Smooth muscle cell of the brain vasculature (primary cell): ENCODE results near the gene MNX1.

Experiments
- DNase-seq: peaks from one replicate; pipeline ENCODE4 v3.0.0-alpha.2; 2012; ENCODE audit warnings: low read depth, low spot score

MNX1 gene

GRCh38 chr7:156975620-156976019 is 34.8 kb downstream of the MNX1 start:
- DNase-seq: no peak

- DNase-seq: no peak
These were observed 40.5 kb downstream of the MNX1 start for GRCh38 chr7:156969972-156970420.

- no peak for DNase-seq
These were observed 42.3 kb downstream of the MNX1 start for GRCh38 chr7:156968183-156968582.

- no peak for DNase-seq
These were observed 44.1 kb downstream of the MNX1 start for GRCh38 chr7:156966387-156966786.

GRCh38 chr7:156964971-156965370 is 45.5 kb downstream of the MNX1 start:
- no peak for DNase-seq

GRCh38 chr7:156963472-156963871 is 47.0 kb downstream of the MNX1 start:
- DNase-seq: no peak

- DNase-seq: no peak
These were observed 47.6 kb downstream of the MNX1 start for GRCh38 chr7:156962897-156963296.

GRCh38 chr7:156962145-156962544 is 48.3 kb downstream of the MNX1 start:
- DNase-seq: no peak

GRCh38 chr7:156956727-156957126 is 53.7 kb downstream of the MNX1 start:
- no peak for DNase-seq

GRCh38 chr7:156954941-156955340 is 55.5 kb downstream of the MNX1 start:
- no peak for DNase-seq
